ENCODE data around the gene AFAP1.

DNA sequence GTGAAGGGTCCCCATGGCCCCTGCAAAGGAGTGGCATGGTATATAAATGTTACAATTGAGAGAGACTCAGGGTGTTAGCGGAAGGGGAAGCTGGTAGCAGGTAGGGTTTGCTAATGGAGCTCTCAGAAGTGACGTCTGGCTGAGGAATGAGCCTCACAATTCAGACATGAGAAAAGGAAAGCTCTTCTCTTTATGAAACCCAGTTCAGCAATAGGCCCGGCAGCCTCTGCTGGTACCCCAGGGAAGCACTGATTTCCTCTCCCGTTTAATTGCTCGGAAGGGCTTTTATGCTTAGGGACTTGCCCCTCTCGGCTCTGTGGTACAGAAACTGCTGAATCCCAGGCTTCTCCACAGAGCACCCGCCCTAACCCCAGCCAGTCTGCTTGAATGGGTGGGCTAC lies 19.4 kb upstream of the AFAP1 start:
- TF ChIP-seq FOXM1 (IDR thresholded peaks at IDR 0.05; ENCODE audit: borderline replicate concordance), result no peak
- no peak for TF ChIP-seq SUZ12 (IDR thresholded peaks at IDR 0.05)
- TF ChIP-seq HDGF (IDR thresholded peaks at IDR 0.05; ENCODE audit: borderline replicate concordance), result no peak
